ENCODE measurements around the gene ZNF526. TPM values are rescaled to one million over a fixed set of nuclear protein-coding genes. Genes with fewer than 3 reads are reported as not detected.
A peak's percentile ranks its signal among the peaks of the same experiment; 100 is the strongest.

The ZNF526 gene
- total and polyA plus RNA-seq, 9 of the 15 experiments (the other 6 are each of a cell fraction or from before 2014, with no cell fraction given) = 1.3 to 17.9 (median 6.2) TPM

DNA sequence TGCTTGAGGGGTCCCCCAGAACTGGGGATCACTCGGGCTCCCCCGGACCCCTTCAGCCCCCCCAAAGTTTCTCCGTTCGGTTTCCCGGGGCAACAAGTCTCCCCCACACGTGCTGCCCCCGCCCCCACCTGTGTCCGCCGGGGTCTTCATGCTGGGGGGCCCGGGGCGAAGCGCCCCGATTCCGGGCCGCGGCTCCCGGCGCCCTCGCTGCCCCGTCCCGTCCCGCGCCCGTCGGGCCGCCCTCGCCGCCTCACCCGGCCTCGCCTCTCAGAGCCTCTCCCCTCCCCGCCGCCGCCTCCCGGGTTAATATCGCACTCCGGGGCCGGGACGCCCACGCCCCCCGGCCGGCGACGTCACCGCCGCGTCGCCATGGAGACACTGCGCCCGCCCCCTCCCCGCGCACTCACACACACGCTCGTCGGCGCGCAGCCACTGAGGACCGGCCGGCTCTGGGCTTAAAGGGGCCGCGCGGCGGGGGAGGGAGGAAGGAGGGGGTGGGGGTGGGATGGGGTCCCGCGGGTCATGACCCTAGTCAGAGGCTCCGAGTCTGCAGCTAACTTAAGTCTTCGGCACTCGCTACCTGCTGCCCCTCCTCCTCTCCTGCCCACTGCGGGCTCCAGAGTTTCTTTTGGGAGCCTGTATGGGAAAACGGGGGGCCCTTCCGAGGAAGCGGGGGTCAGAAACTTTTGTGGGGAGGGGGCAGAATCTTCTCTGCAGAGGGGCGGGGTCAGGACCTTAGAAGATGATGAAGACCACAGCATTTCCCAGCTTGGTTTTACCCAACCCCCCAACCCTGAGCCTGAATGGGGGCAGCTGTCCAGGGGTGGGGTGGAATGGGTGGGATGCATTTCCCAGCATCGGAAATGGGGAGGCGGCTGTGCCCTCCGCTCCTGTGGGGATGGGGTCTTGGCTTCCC is 35.0 kb downstream of the ZNF526 start, which contains the start of gene ERF (continued):
- TF ChIP-seq, protein P1, sequence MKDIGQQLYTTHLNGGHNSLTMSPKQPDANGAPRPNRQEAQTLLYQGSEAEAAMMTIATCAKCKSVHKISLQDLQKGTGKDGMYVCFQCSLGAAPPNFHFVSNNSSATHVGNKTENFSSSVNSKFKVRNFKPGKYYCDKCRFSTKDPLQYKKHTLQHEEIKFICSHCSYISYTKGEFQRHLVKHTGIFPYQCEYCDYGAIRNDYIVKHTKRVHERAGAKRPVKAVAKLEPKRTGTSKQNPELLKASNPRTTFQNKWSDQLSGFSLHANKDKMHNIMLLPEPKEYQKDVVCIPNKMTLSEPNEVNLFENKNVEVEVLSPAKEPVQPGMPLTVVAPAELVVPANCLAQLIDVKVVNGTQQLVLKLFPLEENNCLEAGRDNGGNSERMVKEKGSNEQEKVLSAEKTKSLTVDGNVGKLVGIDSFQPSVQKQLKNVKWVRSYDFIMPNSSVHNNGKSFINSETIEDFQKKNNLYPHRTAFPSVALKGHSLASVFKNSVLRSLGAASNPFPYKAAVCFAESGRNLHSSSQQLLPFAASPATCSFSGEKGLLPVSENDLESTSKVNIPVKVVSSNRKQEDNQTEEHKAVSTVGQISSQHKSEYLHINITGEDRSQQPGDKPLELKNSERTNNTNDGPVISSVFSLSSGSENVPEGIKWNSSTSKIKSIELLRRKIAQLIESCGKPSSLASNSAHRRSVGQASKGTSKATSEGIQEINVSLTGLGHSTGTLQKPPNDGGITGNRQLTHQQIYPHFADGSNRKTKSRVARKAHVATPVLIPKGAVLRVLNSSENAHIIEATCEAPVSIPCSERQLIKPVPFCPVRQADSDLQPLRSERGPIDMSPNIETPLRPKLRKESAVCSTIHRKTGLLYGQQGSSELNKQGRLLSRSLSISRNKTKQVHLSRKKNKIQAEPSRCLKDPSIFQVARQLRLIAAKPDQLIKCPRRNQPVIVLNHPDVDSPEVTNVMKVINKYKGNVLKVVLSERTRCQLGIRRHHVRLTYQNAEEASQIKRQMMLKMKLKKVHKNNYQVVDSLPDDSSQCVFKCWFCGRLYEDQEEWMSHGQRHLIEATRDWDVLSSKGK (CRISPR knock-in tag; IDR thresholded peaks at IDR 0.05) = no peak
- TF ChIP-seq ZNF75A (CRISPR knock-in tag; IDR thresholded peaks at IDR 0.05) = no peak
- no peak for TF ChIP-seq E2F3 (CRISPR knock-in tag; IDR thresholded peaks at IDR 0.05)
- TF ChIP-seq HOXB6 (CRISPR knock-in tag; IDR thresholded peaks at IDR 0.05; ENCODE audit: borderline replicate concordance) = no peak
- no peak for TF ChIP-seq ELF1 (tag; IDR thresholded peaks at IDR 0.05)
- TF ChIP-seq, protein P2, sequence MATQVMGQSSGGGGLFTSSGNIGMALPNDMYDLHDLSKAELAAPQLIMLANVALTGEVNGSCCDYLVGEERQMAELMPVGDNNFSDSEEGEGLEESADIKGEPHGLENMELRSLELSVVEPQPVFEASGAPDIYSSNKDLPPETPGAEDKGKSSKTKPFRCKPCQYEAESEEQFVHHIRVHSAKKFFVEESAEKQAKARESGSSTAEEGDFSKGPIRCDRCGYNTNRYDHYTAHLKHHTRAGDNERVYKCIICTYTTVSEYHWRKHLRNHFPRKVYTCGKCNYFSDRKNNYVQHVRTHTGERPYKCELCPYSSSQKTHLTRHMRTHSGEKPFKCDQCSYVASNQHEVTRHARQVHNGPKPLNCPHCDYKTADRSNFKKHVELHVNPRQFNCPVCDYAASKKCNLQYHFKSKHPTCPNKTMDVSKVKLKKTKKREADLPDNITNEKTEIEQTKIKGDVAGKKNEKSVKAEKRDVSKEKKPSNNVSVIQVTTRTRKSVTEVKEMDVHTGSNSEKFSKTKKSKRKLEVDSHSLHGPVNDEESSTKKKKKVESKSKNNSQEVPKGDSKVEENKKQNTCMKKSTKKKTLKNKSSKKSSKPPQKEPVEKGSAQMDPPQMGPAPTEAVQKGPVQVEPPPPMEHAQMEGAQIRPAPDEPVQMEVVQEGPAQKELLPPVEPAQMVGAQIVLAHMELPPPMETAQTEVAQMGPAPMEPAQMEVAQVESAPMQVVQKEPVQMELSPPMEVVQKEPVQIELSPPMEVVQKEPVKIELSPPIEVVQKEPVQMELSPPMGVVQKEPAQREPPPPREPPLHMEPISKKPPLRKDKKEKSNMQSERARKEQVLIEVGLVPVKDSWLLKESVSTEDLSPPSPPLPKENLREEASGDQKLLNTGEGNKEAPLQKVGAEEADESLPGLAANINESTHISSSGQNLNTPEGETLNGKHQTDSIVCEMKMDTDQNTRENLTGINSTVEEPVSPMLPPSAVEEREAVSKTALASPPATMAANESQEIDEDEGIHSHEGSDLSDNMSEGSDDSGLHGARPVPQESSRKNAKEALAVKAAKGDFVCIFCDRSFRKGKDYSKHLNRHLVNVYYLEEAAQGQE (IDR thresholded peaks at IDR 0.05; ENCODE audit: borderline replicate concordance) = no peak
- TF ChIP-seq, protein P2 (CRISPR knock-in tag; IDR thresholded peaks at IDR 0.05; ENCODE audit: low read depth) = no peak
- TF ChIP-seq ARID2 (IDR thresholded peaks at IDR 0.05) = no peak
- no peak for TF ChIP-seq ZFP1 (CRISPR knock-in tag; IDR thresholded peaks at IDR 0.05)
- peak; percentile 94 for TF ChIP-seq POLR2G (IDR thresholded peaks at IDR 0.05; ENCODE audit: low read depth, low read length)
- TF ChIP-seq, protein P3, sequence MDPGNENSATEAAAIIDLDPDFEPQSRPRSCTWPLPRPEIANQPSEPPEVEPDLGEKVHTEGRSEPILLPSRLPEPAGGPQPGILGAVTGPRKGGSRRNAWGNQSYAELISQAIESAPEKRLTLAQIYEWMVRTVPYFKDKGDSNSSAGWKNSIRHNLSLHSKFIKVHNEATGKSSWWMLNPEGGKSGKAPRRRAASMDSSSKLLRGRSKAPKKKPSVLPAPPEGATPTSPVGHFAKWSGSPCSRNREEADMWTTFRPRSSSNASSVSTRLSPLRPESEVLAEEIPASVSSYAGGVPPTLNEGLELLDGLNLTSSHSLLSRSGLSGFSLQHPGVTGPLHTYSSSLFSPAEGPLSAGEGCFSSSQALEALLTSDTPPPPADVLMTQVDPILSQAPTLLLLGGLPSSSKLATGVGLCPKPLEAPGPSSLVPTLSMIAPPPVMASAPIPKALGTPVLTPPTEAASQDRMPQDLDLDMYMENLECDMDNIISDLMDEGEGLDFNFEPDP (CRISPR knock-in tag; IDR thresholded peaks at IDR 0.05) = no peak
- TF ChIP-seq, protein P4, sequence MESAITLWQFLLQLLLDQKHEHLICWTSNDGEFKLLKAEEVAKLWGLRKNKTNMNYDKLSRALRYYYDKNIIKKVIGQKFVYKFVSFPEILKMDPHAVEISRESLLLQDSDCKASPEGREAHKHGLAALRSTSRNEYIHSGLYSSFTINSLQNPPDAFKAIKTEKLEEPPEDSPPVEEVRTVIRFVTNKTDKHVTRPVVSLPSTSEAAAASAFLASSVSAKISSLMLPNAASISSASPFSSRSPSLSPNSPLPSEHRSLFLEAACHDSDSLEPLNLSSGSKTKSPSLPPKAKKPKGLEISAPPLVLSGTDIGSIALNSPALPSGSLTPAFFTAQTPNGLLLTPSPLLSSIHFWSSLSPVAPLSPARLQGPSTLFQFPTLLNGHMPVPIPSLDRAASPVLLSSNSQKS (CRISPR knock-in tag; IDR thresholded peaks at IDR 0.05) = no peak
- no peak for TF ChIP-seq ZNF133 (CRISPR knock-in tag; IDR thresholded peaks at IDR 0.05)
- TF ChIP-seq ARID1B (IDR thresholded peaks at IDR 0.05) = no peak

All from K562 (cell line).